Epithelial cell of esophagus (primary cell): ENCODE data around the gene FARS2.

ENCODE experiments used
- DNase-seq: peaks from one replicate; pipeline ENCODE4 v3.0.0; 2010; ENCODE audit warnings: low read depth
- H3K4me3 ChIP-seq: 2 replicates; pipeline ENCODE4 v1.5.1; 2011; ENCODE audit warnings: mild to moderate bottlenecking, low read length, control low read depth
- CTCF ChIP-seq: IDR thresholded peaks from 2 replicates; pipeline ENCODE4 v1.5.1; 2011; ENCODE audit warnings: low read depth, mild to moderate bottlenecking, low read length, control low read depth, inconsistent platforms; ENCODE audit not compliant: insufficient read depth; ENCODE audit errors: missing control alignments

The FARS2 gene

GRCh38 chr6:5525209-5525608 is 263.9 kb downstream of the FARS2 start:
- no peak overlapping the region for H3K4me3 ChIP-seq
- TF ChIP-seq CTCF, result no peak
- peak; percentile 50 for DNase-seq

GRCh38 chr6:5529015-5529414 is 267.7 kb downstream of the FARS2 start:
- TF ChIP-seq CTCF, result no peak
- peak; percentile 18 for DNase-seq
- no peak overlapping the region for H3K4me3 ChIP-seq

- DNase-seq, result no peak
- H3K4me3 ChIP-seq, result no peak overlapping the region
- no peak for TF ChIP-seq CTCF
Observed at GRCh38 chr6:5529733-5530132, 268.4 kb downstream of the FARS2 start.

- no peak for DNase-seq
- TF ChIP-seq CTCF, result no peak
- H3K4me3 ChIP-seq, result no peak overlapping the region
Observed at GRCh38 chr6:5531161-5531560, 269.8 kb downstream of the FARS2 start.

- H3K4me3 ChIP-seq, result no peak overlapping the region
- no peak for DNase-seq
- no peak for TF ChIP-seq CTCF
Observed at GRCh38 chr6:5531853-5532375, 270.6 kb downstream of the FARS2 start.

- H3K4me3 ChIP-seq, result no peak overlapping the region
- TF ChIP-seq CTCF, result no peak
- no peak for DNase-seq
Observed at GRCh38 chr6:5532941-5533340, 271.6 kb downstream of the FARS2 start.

GRCh38 chr6:5534643-5535042 is 273.3 kb downstream of the FARS2 start:
- no peak for DNase-seq
- no peak overlapping the region for H3K4me3 ChIP-seq
- TF ChIP-seq CTCF, result no peak
